Stimulated activated CD4-positive, alpha-beta T cell treated with anti-CD3 and anti-CD28 coated beads, Interleukin-2, amount 100 ng/mL, for 4 hours (primary cell): ENCODE results near the gene RIPPLY3.
"Not testable (repeated sequence)": the region's sequence is repeated elsewhere in the genome, so short reads cannot be mapped to it uniquely, and the experiment has no call there.

Experiments
- DNase-seq: peaks from one replicate; pipeline ENCODE4 v3.0.0-alpha.2; 2020; ENCODE audit warnings: low read depth

The RIPPLY3 gene

DNA sequence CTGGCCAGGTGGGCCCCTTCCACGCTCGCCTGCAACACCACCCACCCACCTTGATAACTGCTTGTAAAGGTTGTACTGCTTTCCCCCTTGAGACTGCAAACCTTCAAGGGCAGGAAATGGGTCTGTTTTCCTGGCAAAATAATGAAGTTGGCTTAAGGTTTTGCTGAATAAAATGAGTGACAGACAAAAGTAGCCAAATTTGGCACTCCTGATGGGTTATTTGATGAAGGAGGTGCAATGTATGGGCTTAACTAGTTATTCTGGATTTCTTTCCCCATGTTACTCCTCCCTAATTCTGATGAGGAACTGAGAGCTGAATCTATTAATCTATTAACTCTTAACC lies 25.5 kb upstream of the RIPPLY3 start:
- DNase-seq: no peak

GRCh38 chr21:36981977-36982700 lies 24.4 kb upstream of the RIPPLY3 start:
- DNase-seq: no peak

DNA sequence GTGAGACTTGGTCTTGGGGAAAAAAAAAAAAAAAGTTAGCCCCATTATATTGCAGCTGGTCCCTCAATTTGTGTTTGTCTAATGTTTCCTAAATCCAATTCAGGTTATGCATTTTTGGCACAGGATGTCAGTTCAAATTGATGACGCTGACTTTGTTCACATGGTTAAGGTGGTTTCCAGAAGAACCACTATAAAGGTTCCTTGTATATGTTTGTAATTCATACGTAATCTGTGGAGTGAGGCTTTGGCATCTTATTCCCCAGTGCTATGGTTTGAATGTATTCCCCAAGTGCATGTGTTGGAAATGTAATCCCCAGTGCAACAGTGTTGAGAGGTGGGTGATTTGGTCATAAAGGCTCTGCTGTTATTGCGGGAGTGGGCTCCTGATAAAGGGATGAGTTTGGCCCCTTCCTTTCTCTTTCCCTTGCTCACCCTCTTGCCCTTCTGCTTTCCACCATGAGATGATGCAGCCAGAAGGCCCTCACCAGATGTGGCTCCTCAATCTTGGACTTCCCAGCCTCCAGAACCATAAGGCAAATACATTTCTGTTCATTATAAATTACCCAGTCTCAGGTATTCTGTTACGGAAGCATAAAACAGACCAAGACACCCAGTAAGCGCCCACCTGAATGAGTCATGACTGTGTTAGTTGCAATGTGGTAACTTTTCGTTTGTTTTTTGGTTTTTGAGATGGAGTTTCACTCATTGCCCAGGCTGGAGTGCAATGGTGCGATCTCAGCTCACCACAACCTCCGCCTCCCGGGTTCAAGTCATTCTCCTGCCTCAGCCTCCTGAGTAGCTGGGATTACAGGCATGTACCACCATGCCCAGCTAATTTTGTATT lies 20.5 kb upstream of the RIPPLY3 start:
- DNase-seq: no peak

GRCh38 chr21:36987845-36988244 lies 18.7 kb upstream of the RIPPLY3 start:
- DNase-seq: no peak

GRCh38 chr21:36988536-36988935 lies 18.0 kb upstream of the RIPPLY3 start:
- DNase-seq: no peak

- not testable (repeated sequence) for DNase-seq
Observed at GRCh38 chr21:36989199-36989698, 17.3 kb upstream of the RIPPLY3 start.

GRCh38 chr21:36989699-36990507 lies 16.6 kb upstream of the RIPPLY3 start:
- peak; percentile 73 for DNase-seq

DNA sequence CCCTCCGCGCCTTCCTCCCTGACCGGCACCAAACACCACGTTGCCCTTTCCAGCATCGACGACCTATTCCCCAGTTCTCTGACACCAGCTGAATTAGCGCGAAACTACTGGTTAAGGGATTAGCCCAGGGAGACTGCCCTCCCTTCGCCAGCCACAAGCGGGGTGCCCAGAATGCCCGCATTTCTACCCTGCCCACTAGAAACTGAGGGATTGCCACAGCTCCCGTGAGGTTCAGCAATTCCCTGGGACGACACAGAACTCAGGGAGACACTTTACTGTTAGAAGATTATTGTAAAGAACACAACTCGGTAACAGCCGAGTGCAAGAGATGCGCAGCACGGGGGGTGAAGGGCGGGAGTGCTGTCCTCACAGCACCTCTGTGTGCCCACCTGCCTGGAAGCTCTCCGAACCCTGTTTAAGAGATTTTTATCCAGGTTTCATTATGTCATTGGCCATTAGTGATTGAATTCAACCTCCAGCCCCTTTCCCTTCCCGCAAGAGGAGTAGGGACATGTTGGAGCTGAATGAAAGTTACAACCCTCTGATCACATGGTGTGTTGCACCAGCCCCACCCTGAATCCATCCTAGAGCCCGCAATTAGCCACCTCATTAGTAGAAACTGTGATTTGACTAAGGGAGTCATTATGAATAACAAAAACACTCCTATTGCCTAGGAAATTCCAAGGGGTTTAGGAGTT lies 15.8 kb upstream of the RIPPLY3 start:
- DNase-seq: no peak

DNA sequence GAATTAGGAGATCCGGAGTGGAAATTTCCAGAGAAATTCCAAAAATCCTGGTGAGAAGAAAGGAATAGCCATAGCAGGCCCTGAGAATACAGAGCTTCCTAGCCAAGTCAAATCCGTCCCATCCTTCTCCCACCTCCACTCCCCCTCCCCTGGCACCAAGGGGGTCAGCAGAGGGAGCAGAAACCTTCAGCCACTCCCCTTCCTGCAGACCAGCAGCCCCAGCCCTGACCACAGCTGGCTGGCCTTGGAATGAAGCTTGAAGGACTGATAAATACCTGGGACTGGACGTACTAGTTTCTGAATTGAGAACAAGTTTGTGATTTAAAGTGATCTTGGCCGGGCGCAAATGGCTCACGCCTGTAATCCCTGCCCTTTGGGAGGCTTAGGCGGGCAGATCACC lies 13.8 kb upstream of the RIPPLY3 start:
- no peak for DNase-seq

GRCh38 chr21:36994501-36995158 lies 11.9 kb upstream of the RIPPLY3 start:
- no peak for DNase-seq

- not testable (repeated sequence) for DNase-seq
Observed at GRCh38 chr21:36995285-36995684, 11.2 kb upstream of the RIPPLY3 start.

DNA sequence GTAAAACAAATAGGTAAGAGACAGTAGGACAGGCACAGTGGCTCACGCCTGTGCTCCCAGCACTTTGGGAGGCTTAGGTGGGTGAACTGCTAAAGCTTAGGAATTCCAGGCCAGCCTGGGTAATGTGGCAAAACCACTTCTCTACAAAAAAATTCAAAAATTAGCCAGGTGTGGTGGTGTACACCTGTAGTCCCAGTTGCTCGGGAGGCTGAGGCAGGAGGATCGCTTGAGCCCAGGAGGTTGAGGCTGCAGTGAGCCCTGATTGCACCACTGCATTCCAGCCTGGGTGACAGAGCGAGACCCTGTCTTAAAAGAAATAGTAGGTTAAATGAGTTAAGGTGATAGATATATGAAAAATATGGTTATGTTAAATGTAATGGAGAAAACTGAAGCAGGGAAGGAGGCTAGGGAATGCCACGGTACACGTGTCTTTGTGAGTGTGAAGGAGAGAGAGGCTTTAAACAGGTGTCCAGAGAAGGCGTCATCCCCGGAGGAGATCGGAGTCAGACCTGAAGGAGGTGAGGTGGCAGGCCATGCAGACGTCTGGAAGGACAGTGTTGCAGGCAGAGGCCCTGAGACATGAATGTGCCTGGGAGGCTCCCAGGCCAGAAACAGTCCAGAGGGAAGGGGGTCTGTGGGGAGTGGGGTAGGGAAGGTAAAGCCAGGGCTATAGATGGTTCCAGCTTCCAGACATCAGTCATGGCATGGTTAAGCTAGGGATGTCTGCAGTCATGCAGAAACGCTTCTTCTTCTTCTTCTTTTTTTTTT lies 7.2 kb upstream of the RIPPLY3 start:
- no peak for DNase-seq

DNA sequence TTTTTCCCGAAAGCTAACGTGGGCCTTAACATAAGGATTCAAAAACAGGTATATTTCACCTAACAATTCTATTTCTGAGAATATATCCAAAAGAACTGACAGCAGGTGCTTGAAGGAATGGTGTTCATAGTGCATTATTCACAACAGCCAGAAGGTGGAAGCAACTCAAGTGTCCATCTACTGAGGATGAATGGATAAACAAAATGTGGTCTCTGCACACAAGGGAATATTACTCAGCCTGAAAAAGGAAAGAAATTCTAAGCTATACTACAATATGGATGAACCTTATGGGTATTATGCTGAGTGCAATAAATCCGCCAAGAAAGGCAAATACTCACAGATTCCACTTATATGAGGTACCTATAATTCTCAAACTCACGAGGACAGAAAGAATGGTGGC lies 6.1 kb upstream of the RIPPLY3 start:
- no peak for DNase-seq

GRCh38 chr21:37001441-37001840 lies 5.1 kb upstream of the RIPPLY3 start:
- no peak for DNase-seq

GRCh38 chr21:37002851-37003250 lies 3.7 kb upstream of the RIPPLY3 start:
- DNase-seq: not testable (repeated sequence)

GRCh38 chr21:37003917-37004316 lies 2.6 kb upstream of the RIPPLY3 start:
- not testable (repeated sequence) for DNase-seq

GRCh38 chr21:37005548-37006485 lies 685 bp upstream of the RIPPLY3 start:
- no peak for DNase-seq

DNA sequence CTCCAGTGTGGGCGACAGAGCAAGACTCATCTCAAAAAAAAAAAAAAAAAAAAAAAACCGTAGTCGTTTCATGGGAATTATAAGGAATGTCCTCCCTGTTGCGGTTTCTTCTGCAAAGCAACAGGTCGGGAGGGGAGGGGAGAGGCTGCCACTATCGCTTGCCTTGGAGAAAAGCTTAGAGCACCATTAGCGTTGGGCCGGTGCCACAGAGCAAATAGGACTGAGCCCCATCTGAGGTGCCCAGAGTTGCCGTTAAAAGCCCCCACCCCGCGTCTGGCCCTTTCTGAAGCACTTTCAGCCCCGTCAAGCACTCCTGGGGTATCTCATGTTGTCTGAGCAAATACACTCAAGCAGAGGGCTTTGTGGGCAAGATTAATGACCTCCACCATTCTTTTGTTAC lies 2.2 kb downstream of the RIPPLY3 start:
- DNase-seq: no peak

GRCh38 chr21:37009740-37010341 lies 3.3 kb downstream of the RIPPLY3 start:
- DNase-seq: peak; percentile 61
